NCI-H2196 treated with DMSO at 0.1 percent for 48 hours (cell line): ENCODE data around the gene FAM47A.

ENCODE experiments used
- DNase-seq: peaks from one replicate; lab custom pipeline; 2025; ENCODE audit not compliant: unreplicated experiment; lab: John Stamatoyannopoulos, UW

The FAM47A gene

GRCh38 chrX:34132028-34132427 lies at the start of gene FAM47A:
FAM47A (minus strand) TSS chrX:34132314; CDS start chrX:34132278, 36 bp downstream.
- no peak for DNase-seq

- no peak for DNase-seq
Observed at GRCh38 chrX:34147345-34147744, 15.2 kb upstream of the FAM47A start.

DNA sequence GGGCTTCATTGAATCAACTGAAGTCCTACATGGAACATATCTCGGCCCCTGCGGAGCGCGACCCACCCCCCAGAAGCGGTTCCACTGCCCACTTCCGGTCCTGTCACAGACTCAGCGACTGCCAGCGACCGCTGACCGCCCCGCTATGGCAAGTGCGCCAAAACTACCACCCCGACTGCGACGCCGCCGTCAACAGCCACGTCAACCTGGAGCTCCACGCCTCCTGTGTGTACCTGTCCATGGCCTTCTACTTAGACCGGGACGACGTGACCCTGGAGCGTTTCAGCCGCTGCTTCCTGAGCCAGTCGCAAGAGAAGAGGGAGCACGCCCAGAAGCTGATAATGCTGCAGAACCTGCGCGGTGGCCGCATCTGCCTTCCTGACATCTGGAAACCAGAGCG lies 14.8 kb upstream of the FAM47A start:
- no peak for DNase-seq

- DNase-seq: no peak
Observed at GRCh38 chrX:34144246-34144645, 12.1 kb upstream of the FAM47A start.

DNA sequence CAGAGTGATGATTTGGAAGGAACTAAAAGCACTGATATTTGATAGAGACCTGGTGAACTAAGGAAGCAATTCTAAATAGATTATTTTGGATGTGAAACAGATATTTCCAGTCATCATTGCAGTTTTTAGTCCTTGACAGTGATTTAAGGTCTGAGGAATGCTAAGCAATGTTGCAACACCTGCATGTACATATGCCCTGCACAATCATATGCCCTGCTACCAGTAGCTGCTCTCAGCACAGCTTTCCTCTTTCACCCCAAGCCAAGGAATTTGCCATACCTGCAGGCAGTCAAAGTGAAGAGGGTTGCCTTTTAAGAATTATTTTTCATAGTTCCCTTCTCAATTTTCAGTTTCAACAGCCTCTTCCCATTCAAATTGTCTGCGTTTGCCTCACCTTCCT lies 8.7 kb upstream of the FAM47A start:
- DNase-seq: no peak

- no peak for DNase-seq
Observed at GRCh38 chrX:34130980-34131744, 952 bp downstream of the FAM47A start.

- no peak for DNase-seq
Observed at GRCh38 chrX:34130501-34130900, 1.6 kb downstream of the FAM47A start.

- DNase-seq: no peak
Observed at GRCh38 chrX:34126011-34126410, 6.1 kb downstream of the FAM47A start.

DNA sequence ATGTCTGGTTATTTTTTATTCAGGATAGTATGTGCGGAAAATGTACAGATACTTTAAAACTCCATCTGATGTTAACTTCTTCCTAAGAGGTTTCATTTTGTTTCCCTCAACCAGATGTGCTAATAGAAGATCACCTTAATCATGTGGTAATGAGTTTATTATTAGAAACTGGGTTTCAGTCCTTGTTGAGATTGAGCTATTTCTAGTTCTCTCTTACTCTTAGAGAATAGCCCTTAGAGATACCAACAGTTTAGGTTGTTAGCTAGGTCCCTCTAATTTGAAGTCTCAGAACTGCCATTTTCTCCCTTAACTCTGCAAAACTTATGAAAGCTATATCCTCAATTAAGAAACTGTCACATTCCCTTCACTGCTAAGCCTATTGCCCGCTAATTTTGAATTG lies 13.0 kb downstream of the FAM47A start:
- DNase-seq: no peak

DNA sequence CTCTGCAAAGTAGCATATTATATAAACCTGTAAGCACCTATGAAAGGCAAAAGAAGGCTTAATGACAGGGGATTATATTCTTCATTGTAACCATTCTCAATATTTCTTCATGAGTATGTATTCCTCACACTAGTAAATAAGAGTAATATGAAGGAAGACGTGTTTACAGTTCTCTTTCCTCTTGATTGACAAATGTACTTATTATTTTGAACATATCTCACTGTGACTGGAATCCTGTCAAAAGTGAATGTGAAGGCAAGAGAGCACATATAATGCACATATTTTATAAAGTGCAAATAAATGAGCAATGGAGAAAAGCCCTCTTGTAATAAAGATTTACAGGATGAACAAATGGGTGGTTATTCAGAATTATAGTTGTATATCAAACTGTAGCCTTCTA lies 19.7 kb downstream of the FAM47A start:
- DNase-seq: no peak
